Keratinocyte (primary cell): ENCODE data around the gene IARS2. TPM values are rescaled to one million over a fixed set of nuclear protein-coding genes. Genes with fewer than 3 reads are reported as not detected.
A peak's percentile ranks its signal among the peaks of the same experiment; 100 is the strongest.

ENCODE experiments used
- DNase-seq: peaks from one replicate; pipeline ENCODE4 v3.0.0-alpha.2; 2011; ENCODE audit warnings: low read depth, missing footprints, low spot score
- FAIRE-seq: peaks from 2 replicates; lab custom pipeline; 2011; peaks lifted over from hg19 to GRCh38; lab: Jason Lieb, UNC
- H2AFZ ChIP-seq: 2 replicates; pipeline ENCODE4 v1.6.0; 2012; ENCODE audit warnings: low read length, control low read depth, inconsistent platforms; ENCODE audit not compliant: control insufficient read depth
- H3K27ac ChIP-seq: 2 replicates; pipeline ENCODE4 v1.5.1; 2011; ENCODE audit warnings: low read length; ENCODE audit not compliant: control insufficient read depth, insufficient read depth
- H3K27me3 ChIP-seq: 3 replicates; pipeline ENCODE4 v1.6.0; 2011; ENCODE audit warnings: low read length; ENCODE audit not compliant: control insufficient read depth, insufficient read depth; ENCODE audit errors: extremely low read depth
- H3K36me3 ChIP-seq, 2 experiments: 2 replicates in 1 of 2; 3 replicates in 1 of 2; pipeline ENCODE4 v1.5.1; 2011; ENCODE audit warnings: low read length in 2 of 2, mild to moderate bottlenecking in 1 of 2; ENCODE audit not compliant: control insufficient read depth in 2 of 2, insufficient read depth in 2 of 2; ENCODE audit errors: extremely low read depth in 1 of 2
- H3K4me1 ChIP-seq: 3 replicates; pipeline ENCODE4 v1.5.1; 2011; ENCODE audit warnings: low read length; ENCODE audit not compliant: control insufficient read depth, insufficient read depth; ENCODE audit errors: extremely low read depth
- H3K4me2 ChIP-seq: 3 replicates; pipeline ENCODE4 v1.6.0; 2011; ENCODE audit warnings: low read depth, low read length; ENCODE audit not compliant: control insufficient read depth, insufficient read depth; ENCODE audit errors: extremely low read depth
- H3K4me3 ChIP-seq, 3 experiments: fragments of 200-600 bp in 1 of 3; sonication (generic) in 1 of 3; 2 replicates in 2 of 3; 3 replicates in 1 of 3; pipeline ENCODE4 v1.5.1; 2011 to 2016; ENCODE audit warnings: low read length in 3 of 3, mild to moderate bottlenecking in 3 of 3, control low read depth in 2 of 3, inconsistent platforms in 1 of 3, low read depth in 1 of 3, mixed read lengths in 1 of 3, mixed run types in 1 of 3, moderate library complexity in 1 of 3; ENCODE audit not compliant: control insufficient read depth in 2 of 3, insufficient read depth in 2 of 3; ENCODE audit errors: extremely low read depth in 1 of 3
- H3K79me2 ChIP-seq: 2 replicates; pipeline ENCODE4 v1.6.0; 2012; ENCODE audit warnings: low read length; ENCODE audit not compliant: control insufficient read depth, insufficient read depth
- H3K9ac ChIP-seq: 3 replicates; pipeline ENCODE4 v1.6.0; 2011; ENCODE audit warnings: low read length; ENCODE audit not compliant: control insufficient read depth, insufficient read depth; ENCODE audit errors: extremely low read depth
- H3K9me1 ChIP-seq: 3 replicates; pipeline ENCODE4 v1.6.0; 2011; ENCODE audit warnings: low read length; ENCODE audit not compliant: control insufficient read depth, insufficient read depth; ENCODE audit errors: extremely low read depth
- H3K9me3 ChIP-seq: 2 replicates; pipeline ENCODE4 v1.5.1; 2012; ENCODE audit warnings: low read depth, low read length; ENCODE audit not compliant: control insufficient read depth
- H4K20me1 ChIP-seq: 3 replicates; pipeline ENCODE4 v1.6.0; 2011; ENCODE audit warnings: low read length; ENCODE audit not compliant: control insufficient read depth, insufficient read depth; ENCODE audit errors: extremely low read depth
- EZH2 ChIP-seq: IDR thresholded peaks from one replicate; pipeline ENCODE4 v1.6.1; 2012; ENCODE audit warnings: inconsistent platforms, mild to moderate bottlenecking, low read length, moderate library complexity
- dilution Hi-C: fragments of 300-500 bp; cut with MboI; formaldehyde crosslinking; loops from one replicate; pipeline ENCODE4 v1.7.0; 2020; ENCODE audit warnings: low sequenced_read_pairs; ENCODE audit not compliant: extremely low pct_ligation_motif_present
- polyA plus RNA-seq, 5 experiments: library from polyadenylated mRNA; depleted of rRNA in 3 of 5; stranded (reverse) in 3 of 5; stranded (forward) in 1 of 5; unstranded in 1 of 5; fragments of >200 nt; gene quantifications; 1 replicate in 1 of 5; 2 replicates in 3 of 5; 3 replicates in 1 of 5; pipeline versions ENCODE4 v1.2.1 to v1.2.3, GENCODE V29; 2011 to 2012; ENCODE audit warnings: missing spikeins in 2 of 5, low read depth in 1 of 5, low replicate concordance in 1 of 5
- TF ChIP-seq, protein P1 (sequence below), 3 experiments: IDR thresholded peaks in 1 of 3; conservative IDR thresholded peaks in 1 of 3; optimal IDR thresholded peaks in 1 of 3; 2 replicates in 2 of 3; 3 replicates in 1 of 3; pipeline versions ENCODE3 to v1.5.1; 2011; ENCODE audit warnings: low read length in 3 of 3, mild to moderate bottlenecking in 3 of 3, moderate library complexity in 2 of 3, control low read depth in 1 of 3, inconsistent platforms in 1 of 3; ENCODE audit not compliant: insufficient read depth in 2 of 3; ENCODE audit errors: extremely low read depth in 1 of 3

IARS2 gene
- polyA plus RNA-seq, 1 donor (not counting 4 experiments of a cell fraction or from before 2014, with no cell fraction given), result 69.0 TPM

DNA sequence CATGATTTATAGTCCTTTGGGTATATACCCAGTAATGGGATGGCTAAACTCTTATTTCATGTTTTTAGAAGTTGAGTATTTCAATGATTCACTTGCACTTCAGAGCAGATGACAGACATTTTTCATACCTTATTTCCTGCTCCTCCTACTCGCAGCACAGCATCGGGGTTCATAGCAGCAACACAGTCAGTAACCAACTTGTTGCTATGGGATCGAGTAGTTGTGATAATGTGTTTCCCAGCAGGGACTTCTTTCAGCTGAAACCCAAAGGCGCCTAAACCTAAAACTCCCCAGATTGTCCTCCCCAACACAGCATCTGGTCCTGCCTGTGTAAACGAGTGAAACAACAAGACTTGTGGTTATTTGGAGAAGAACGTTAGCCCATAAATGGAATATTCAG, 31.3 kb upstream of the IARS2 start:
- Histone ChIP-seq H3K36me3 (peaks cover 0 to 9% of the 10 kb centered on the region in 2 experiments), H3K9ac (no peak overlapping the region), H3K4me3 (no peak overlapping the region), H3K4me2 (no peak overlapping the region), H3K9me3 (no peaks in the 10 kb centered on the region), H4K20me1 (no peaks in the 10 kb centered on the region), H3K79me2 (no peaks in the 10 kb centered on the region), H3K27ac (no peak overlapping the region), H3K27me3 (no peaks in the 10 kb centered on the region), H3K9me1 (no peaks in the 10 kb centered on the region), H2AFZ (no peak overlapping the region), H3K4me1 (peaks cover 6% of the 10 kb centered on the region)
- DNase-seq, result no peak
- TF ChIP-seq EZH2, result no peak
- TF ChIP-seq, protein P1, sequence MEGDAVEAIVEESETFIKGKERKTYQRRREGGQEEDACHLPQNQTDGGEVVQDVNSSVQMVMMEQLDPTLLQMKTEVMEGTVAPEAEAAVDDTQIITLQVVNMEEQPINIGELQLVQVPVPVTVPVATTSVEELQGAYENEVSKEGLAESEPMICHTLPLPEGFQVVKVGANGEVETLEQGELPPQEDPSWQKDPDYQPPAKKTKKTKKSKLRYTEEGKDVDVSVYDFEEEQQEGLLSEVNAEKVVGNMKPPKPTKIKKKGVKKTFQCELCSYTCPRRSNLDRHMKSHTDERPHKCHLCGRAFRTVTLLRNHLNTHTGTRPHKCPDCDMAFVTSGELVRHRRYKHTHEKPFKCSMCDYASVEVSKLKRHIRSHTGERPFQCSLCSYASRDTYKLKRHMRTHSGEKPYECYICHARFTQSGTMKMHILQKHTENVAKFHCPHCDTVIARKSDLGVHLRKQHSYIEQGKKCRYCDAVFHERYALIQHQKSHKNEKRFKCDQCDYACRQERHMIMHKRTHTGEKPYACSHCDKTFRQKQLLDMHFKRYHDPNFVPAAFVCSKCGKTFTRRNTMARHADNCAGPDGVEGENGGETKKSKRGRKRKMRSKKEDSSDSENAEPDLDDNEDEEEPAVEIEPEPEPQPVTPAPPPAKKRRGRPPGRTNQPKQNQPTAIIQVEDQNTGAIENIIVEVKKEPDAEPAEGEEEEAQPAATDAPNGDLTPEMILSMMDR (optimal IDR thresholded peaks at IDR 0.05 in 1 of 3, IDR thresholded peaks at IDR 0.05 in 1 of 3, conservative IDR thresholded peaks at IDR 0.05 in 1 of 3; ENCODE audit: extremely low read depth in 1 of 3, insufficient read depth in 2 of 3, low read length in 3 of 3), result no peak
- FAIRE-seq, result no peak
- dilution Hi-C loops, result no loop called here

DNA sequence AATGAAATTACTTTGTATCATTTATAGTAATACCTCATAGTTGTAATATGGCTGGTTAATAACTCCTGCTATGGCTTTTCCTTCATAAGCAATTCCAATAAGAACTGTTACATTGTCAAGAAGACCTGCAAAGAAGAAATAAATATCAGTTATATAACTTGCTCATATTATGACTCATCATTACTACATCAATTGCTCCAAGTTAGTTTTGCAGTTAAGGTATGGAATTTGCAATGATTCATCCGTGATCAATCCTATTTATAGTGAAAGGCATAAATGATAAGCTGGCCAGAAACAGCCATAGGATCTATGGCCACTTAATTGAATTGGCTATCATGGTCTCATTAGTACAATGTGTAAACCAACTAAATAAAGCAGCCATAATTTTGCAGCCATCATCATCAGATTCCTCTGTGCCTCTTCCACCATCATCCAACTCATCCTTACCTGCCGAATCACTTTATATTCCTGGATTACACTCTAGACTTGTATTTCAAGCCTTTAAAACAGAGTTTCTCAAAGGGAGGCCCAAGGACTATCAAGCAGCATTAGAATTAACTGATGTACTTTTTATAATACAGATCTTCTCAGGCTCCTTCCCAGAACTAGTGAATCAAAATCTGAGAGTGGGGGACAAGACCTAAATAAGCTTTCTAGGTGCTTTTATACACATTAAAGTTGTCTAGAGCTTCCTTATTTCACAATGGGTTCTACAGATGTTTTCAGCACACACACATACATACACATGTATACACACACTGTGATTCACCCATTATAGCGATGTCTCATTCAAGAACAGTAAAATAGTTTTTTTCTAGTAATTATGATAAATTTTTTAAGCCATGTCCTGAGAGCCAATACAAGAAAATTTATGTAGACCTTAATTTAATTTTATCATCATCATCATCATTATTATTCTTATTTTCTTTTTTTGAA, 26.4 kb upstream of the IARS2 start:
- Histone ChIP-seq H3K36me3 (peaks cover 2 to 8% of the 10 kb centered on the region in 2 experiments), H3K9me1 (no peaks in the 10 kb centered on the region), H3K9ac (no peak overlapping the region), H2AFZ (no peak overlapping the region), H3K9me3 (no peaks in the 10 kb centered on the region), H4K20me1 (no peaks in the 10 kb centered on the region), H3K4me3 (no peak overlapping the region), H3K27me3 (no peaks in the 10 kb centered on the region), H3K4me1 (peaks cover 8% of the 10 kb centered on the region), H3K4me2 (no peak overlapping the region), H3K27ac (peak overlapping the region; percentile 16), H3K79me2 (no peaks in the 10 kb centered on the region)
- dilution Hi-C loops, result no loop called here
- no peak for TF ChIP-seq EZH2
- TF ChIP-seq, protein P1 (optimal IDR thresholded peaks at IDR 0.05 in 1 of 3, IDR thresholded peaks at IDR 0.05 in 1 of 3, conservative IDR thresholded peaks at IDR 0.05 in 1 of 3; ENCODE audit: extremely low read depth in 1 of 3, insufficient read depth in 2 of 3, low read length in 3 of 3), result no peak
- FAIRE-seq, result peak; percentile 81
- peak; percentile 48 for DNase-seq
